ENCODE measurements around the gene ASTN1.

DNA sequence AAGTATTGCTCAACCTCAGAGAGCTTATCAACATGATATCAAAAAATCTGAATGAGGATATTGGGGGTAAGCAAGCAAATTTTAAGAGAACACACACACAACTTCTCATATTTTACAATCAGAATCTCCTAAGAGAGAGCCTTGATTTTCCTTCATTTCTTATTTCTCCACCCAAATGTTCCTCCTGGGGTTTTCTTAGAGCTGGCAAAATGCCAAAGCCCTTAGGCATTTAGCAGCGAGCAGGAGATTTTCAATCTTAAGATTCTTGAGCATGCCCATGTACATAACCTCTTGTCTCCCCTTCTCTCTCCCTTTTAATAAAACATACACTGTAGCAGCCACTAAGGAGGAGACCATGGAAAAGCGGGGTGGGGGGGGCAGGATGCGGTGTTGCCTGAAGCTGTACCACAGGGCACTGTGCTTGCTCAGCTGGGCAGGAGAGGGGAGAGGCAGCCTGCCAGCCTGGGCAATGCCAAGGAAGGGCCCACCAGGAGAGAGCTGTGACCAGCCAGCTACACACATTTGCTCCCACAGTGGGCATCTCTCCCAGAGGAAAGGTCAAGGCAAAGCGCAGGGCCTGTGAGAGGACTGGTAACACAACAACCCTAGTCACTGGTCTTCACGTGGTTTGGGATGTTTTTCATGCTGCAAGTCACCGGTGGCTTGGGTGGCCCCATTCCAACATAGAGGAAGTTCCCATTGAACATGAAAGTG lies 10.6 kb upstream of the ASTN1 start:
- TF ChIP-seq CTCF (IDR thresholded peaks at IDR 0.05) (no peak), POLR2A (IDR thresholded peaks at IDR 0.05) (no peak)
